Skeletal muscle tissue (tissue), 4 donors: ENCODE measurements around the gene SPINK8. TPM values are rescaled to one million over a fixed set of nuclear protein-coding genes. Genes with fewer than 3 reads are reported as not detected.
A peak's percentile ranks its signal among the peaks of the same experiment; 100 is the strongest.
"Not testable (repeated sequence)": the region's sequence is repeated elsewhere in the genome, so short reads cannot be mapped to it uniquely, and the experiment has no call there.

Source experiments
- H3K27ac ChIP-seq: one replicate; pipeline ENCODE4 v1.7.0; 2013; ENCODE audit warnings: mild to moderate bottlenecking, low read depth, low read length, inconsistent platforms
- H3K27me3 ChIP-seq, 3 donors: one replicate each; pipeline ENCODE4 v1.7.0; 2013; ENCODE audit warnings: low read length in 3 of 3; ENCODE audit not compliant: control insufficient read depth in 3 of 3, insufficient read depth in 3 of 3
- H3K36me3 ChIP-seq, 3 donors: one replicate each; pipeline ENCODE4 v1.7.0; 2013; ENCODE audit warnings: low read length in 3 of 3; ENCODE audit not compliant: control insufficient read depth in 3 of 3, insufficient read depth in 3 of 3
- H3K4me1 ChIP-seq, 3 donors: one replicate each; pipeline ENCODE4 v1.7.0; 2013; ENCODE audit warnings: low read length in 3 of 3, mild to moderate bottlenecking in 3 of 3; ENCODE audit not compliant: control insufficient read depth in 3 of 3, insufficient read depth in 3 of 3
- H3K4me3 ChIP-seq, 3 donors: one replicate each; pipeline ENCODE4 v1.7.0; 2013; ENCODE audit warnings: low read length in 3 of 3
- H3K9ac ChIP-seq, 3 donors: one replicate each; pipeline ENCODE4 v1.7.0; 2013; ENCODE audit warnings: low read length in 3 of 3, mild to moderate bottlenecking in 3 of 3, moderate library complexity in 2 of 3, low read depth in 1 of 3
- H3K9me3 ChIP-seq, 3 donors: one replicate each; pipeline ENCODE4 v1.7.0; 2013; ENCODE audit warnings: low read length in 3 of 3; ENCODE audit not compliant: control insufficient read depth in 3 of 3
- total RNA-seq: library from RNA; depleted of rRNA; stranded (reverse); fragments of >200 nt; gene quantifications from one replicate; pipeline ENCODE4 v1.2.3, GENCODE V29; 2014
- donor health status: Osteomylitis.

Gene SPINK8
- total RNA-seq, 1 donor from 2014 or later = not detected

- no peak overlapping the region for H3K27ac ChIP-seq
- no peaks in the 10 kb centered on the region for H3K36me3 ChIP-seq
- no peak overlapping the region for H3K9ac ChIP-seq
- no peak overlapping the region for H3K4me3 ChIP-seq
- H3K4me1 ChIP-seq = no peaks in the 10 kb centered on the region
- H3K9me3 ChIP-seq = no peaks in the 10 kb centered on the region
- no peaks in the 10 kb centered on the region for H3K27me3 ChIP-seq
Measured at GRCh38 chr3:48334605-48335004, 1.1 kb upstream of the SPINK8 start.

- not testable (repeated sequence) for H3K27me3 ChIP-seq, H3K27ac ChIP-seq, H3K36me3 ChIP-seq, H3K4me3 ChIP-seq, H3K9ac ChIP-seq, H3K9me3 ChIP-seq, H3K4me1 ChIP-seq
Measured at GRCh38 chr3:48331706-48332435, 1.6 kb downstream of the SPINK8 start.

DNA sequence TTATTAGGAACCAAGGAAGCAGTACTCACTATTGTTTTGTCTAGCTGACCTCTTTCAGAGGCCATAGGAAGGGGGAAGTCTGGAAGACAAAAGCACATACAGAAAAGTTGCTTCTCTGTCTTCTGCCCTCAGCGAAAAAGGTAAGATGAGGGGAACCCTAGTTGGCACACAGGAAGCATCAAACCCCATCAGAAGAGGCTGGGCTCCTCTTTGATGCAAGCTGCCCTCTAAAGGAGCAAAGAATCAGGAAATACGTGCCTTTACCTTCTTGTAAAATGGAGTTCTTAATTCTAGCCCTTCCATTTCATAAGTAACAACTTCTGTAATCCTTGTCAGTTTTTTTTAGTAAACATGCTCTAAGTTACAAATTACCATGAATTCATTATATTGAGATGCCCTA is 12.5 kb downstream of the SPINK8 start:
- H3K27ac ChIP-seq = no peak overlapping the region
- H3K27me3 ChIP-seq = peaks cover 0 to 3% (median 0%) of the 10 kb centered on the region in 3 donors
- no peaks in the 10 kb centered on the region for H3K36me3 ChIP-seq
- H3K9me3 ChIP-seq = no peaks in the 10 kb centered on the region
- H3K4me1 ChIP-seq = no peaks in the 10 kb centered on the region
- no peak overlapping the region for H3K9ac ChIP-seq
- H3K4me3 ChIP-seq = no peak overlapping the region

GRCh38 chr3:48318713-48319468 is 14.6 kb downstream of the SPINK8 start:
- H3K9ac ChIP-seq = no peak overlapping the region
- H3K4me1 ChIP-seq = no peaks in the 10 kb centered on the region
- H3K27me3 ChIP-seq = peaks cover 0 to 3% (median 0%) of the 10 kb centered on the region in 3 donors
- peaks cover 0 to 8% (median 2%) of the 10 kb centered on the region in 3 donors for H3K9me3 ChIP-seq
- H3K4me3 ChIP-seq = no peak overlapping the region
- H3K36me3 ChIP-seq = no peaks in the 10 kb centered on the region
- H3K27ac ChIP-seq = no peak overlapping the region

- H3K27me3 ChIP-seq = peaks cover 0 to 3% (median 0%) of the 10 kb centered on the region in 3 donors
- no peak overlapping the region for H3K9ac ChIP-seq
- no peak overlapping the region for H3K27ac ChIP-seq
- no peaks in the 10 kb centered on the region for H3K4me1 ChIP-seq
- H3K36me3 ChIP-seq = no peaks in the 10 kb centered on the region
- H3K4me3 ChIP-seq = no peak overlapping the region
- H3K9me3 ChIP-seq = peaks cover 0 to 8% (median 2%) of the 10 kb centered on the region in 3 donors
Measured at GRCh38 chr3:48314542-48314941, 18.9 kb downstream of the SPINK8 start.

GRCh38 chr3:48306860-48307530 is 26.5 kb downstream of the SPINK8 start:
- Histone ChIP-seq H3K4me1 (peaks cover 1 to 8% (median 3%) of the 10 kb centered on the region in 3 donors), H3K4me3 (no peak overlapping the region), H3K36me3 (no peaks in the 10 kb centered on the region), H3K27me3 (no peaks in the 10 kb centered on the region), H3K27ac (no peak overlapping the region), H3K9ac (no peak overlapping the region), H3K9me3 (no peaks in the 10 kb centered on the region)

- Histone ChIP-seq H3K4me1 (peaks cover 5 to 11% (median 5%) of the 10 kb centered on the region in 3 donors), H3K9ac (no peak overlapping the region), H3K9me3 (no peaks in the 10 kb centered on the region), H3K4me3 (no peak overlapping the region), H3K27me3 (no peaks in the 10 kb centered on the region), H3K36me3 (no peaks in the 10 kb centered on the region), H3K27ac (no peak overlapping the region)
Measured at GRCh38 chr3:48306290-48306689, 27.2 kb downstream of the SPINK8 start.

GRCh38 chr3:48305396-48305795 is 28.1 kb downstream of the SPINK8 start:
- no peaks in the 10 kb centered on the region for H3K27me3 ChIP-seq
- no peak overlapping the region for H3K9ac ChIP-seq
- no peaks in the 10 kb centered on the region for H3K9me3 ChIP-seq
- H3K36me3 ChIP-seq = no peaks in the 10 kb centered on the region
- H3K4me3 ChIP-seq = no peak overlapping the region
- peaks cover 8 to 12% (median 10%) of the 10 kb centered on the region in 3 donors for H3K4me1 ChIP-seq
- H3K27ac ChIP-seq = no peak overlapping the region

DNA sequence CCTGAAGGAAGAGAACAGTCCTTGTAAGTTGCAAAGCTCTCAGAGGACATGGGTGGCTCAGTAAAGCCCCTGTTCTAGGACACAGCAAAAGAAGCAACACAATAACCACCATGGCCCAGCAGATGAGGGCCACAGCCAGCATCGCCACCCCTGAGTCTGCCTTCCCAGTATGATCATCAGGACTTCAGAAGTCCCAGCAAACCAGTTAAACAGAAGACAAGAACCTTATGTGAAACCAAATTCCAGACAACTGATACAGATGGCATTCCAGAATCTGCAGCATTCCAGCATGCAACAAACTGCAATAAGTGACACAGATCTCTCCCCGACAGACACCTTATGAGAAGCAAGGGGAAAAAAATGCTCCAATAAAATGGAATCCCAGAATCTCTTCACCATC is 30.4 kb downstream of the SPINK8 start:
- peaks cover 0 to 4% (median 4%) of the 10 kb centered on the region in 3 donors for H3K36me3 ChIP-seq
- no peak overlapping the region for H3K4me3 ChIP-seq
- no peak overlapping the region for H3K9ac ChIP-seq
- no peaks in the 10 kb centered on the region for H3K27me3 ChIP-seq
- H3K9me3 ChIP-seq = no peaks in the 10 kb centered on the region
- no peak overlapping the region for H3K27ac ChIP-seq
- H3K4me1 ChIP-seq = peaks cover 15 to 18% (median 17%) of the 10 kb centered on the region in 3 donors

DNA sequence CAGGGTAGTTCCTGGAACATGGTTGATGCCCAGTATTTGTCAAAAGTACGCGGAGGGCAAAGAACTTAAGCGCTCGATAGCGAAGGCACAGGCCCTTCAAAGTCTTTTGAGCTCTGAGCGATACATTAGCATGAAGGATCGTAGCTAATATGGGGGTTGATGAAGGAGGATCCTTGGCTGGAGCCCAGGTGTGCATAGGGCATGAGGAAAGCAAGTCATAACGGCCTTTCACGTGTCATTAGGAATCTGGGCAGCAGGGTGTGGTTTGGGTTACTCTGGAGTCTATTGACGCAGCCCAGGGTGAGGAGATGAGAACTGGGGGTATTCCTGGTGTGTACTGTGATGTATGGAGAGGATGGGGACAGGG is 31.7 kb downstream of the SPINK8 start:
- peaks cover 15 to 22% (median 17%) of the 10 kb centered on the region in 3 donors for H3K4me1 ChIP-seq
- peaks cover 6 to 16% (median 15%) of the 10 kb centered on the region in 3 donors for H3K36me3 ChIP-seq
- no peaks in the 10 kb centered on the region for H3K9me3 ChIP-seq
- H3K27ac ChIP-seq = peak overlapping the region; percentile 94
- peak overlapping the region; percentile 63 to 98 (median 93) for H3K9ac ChIP-seq
- H3K4me3 ChIP-seq = peak overlapping the region; percentile 73 to 94 (median 92)
- H3K27me3 ChIP-seq = no peaks in the 10 kb centered on the region
